ENCODE measurements around the gene MEF2B.
A peak's percentile ranks its signal among the peaks of the same experiment; 100 is the strongest.

MEF2B gene

DNA sequence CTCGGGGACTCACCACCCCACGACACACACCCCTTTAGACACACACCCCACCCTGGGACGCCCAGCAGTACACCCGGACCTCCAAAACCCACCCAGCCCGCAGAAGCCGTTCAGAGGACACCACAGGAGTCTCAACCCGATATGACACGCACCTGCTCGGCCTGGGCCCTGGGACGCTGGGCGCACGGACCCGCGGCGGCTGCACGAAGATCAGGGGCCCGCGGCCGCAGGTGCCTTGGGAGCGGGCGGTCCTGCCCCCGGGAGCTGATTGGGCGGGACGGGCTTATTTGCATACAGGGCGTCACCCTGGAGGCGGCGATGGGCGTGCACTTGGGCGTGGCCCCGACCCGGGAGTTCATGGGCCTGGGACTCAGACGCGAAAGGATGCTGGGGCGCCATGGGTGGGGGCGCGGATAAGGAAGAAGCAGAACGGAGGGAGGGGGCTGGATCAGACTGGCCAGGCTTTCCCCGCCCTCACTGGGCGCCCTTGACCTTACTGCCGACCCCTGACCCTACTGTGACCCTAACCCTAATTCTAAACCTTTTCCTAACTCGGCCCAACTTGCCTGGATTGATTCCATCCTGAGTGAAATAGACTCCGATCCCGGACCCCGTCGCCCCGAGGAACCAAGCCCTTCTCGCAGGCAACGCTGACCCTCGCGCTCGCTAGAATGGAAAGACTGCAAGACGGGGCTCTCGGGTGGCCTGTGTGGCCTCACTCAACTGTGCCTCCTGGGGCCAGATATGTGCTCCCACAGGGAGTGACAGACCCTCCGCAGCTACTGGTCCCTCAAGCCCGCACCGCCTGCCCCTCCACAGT, at the start of gene MEF2B:
MEF2B (minus strand) TSS at position 211 of the 820 bp plus-strand sequence. CDS start 19,528 bp downstream, outside the sequence.
- DNase-seq (ENCODE audit: low spot score) = peak; percentile 98

DNA sequence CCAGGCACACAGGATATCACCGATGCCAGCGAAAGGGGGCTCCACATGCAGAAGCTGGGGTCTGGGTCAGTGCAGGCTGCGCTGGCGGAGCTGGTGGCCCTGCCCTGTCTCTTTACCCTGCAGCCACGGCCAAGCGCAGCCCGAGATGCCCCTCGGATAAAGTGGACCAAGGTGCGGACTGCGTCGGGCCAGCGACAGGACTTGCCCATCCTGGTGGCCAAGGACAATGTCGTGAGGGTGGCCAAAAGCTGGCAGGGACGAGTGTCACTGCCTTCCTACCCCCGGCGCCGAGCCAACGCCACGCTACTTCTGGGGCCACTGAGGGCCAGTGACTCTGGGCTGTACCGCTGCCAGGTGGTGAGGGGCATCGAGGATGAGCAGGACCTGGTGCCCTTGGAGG, 48.8 kb upstream of the MEF2B start:
- no peak for DNase-seq (ENCODE audit: low spot score)

GRCh38 chr19:19217099-19217498, 47.0 kb upstream of the MEF2B start:
- DNase-seq (ENCODE audit: low spot score) = no peak

DNA sequence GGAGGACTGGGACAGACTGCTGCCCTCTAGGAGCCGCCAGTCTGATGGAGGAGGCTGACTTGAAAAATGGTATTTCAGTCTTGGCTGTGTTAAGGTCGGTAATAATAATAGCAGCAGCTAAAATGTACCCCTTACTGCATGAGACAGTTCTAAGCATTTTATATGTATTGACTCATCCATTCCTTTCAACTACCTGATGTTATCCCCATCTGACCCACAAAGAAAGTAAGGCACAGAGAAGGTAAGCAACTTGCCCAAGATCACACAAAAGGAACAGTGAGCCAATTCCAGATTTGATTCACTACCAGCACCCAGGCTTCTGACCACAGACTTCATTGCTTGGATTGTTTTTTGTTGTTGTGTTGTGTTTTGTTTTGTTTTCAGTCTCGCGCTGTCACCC, 45.7 kb upstream of the MEF2B start:
- no peak for DNase-seq (ENCODE audit: low spot score)

GRCh38 chr19:19214892-19215291, 44.8 kb upstream of the MEF2B start:
- peak; percentile 93 for DNase-seq (ENCODE audit: low spot score)

DNA sequence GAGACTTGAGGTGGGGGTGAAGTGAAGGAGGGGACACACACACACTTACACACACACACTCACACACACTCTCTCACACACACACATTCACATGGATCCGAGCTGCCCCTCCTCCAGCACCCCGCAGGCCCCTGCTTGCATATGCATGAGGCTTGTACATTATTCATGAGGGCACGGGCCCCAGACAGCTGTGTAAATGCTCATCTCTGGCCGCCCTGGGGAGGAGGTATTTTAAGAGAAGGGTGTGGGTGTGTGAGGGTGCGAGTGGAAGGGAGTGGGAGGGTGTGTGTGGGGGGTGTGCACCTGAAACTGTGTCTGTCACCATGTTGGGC, 44.1 kb upstream of the MEF2B start:
- no peak for DNase-seq (ENCODE audit: low spot score)

DNA sequence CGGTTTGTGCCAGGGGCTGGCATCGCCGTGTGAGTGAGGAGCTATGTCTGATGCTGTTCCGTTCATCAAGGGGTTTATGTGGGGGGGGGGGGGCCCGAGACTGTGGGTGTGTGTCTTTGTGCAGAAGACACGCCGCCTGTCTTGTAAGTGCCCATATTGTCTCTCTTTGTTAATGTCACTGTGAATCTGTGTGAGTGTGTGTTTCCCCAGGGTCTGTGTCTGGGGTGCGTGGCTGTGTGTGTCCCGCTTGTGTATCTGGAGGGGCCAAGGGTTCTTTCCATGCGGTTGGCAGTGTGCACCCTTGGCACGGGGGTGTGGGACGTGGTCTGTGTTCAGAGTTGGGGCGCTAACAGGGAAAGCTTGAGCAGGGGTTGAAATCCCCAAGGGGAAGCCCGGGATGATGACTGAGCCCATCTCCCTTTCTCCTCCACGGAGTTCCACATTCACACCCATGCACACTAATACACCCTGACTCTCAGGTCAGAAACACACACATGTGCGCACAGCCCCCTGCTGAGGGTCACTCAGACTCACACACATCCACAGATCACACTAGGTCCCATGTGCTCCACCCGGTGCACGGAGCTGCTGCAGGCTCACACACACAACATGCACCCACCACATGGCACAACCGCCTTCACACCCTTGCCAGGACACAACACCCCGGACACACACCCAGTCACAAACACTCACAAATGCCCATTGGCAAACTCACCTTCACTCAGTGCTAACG, 43.5 kb upstream of the MEF2B start:
- DNase-seq (ENCODE audit: low spot score) = no peak

- no peak for DNase-seq (ENCODE audit: low spot score)
Observed at GRCh38 chr19:19212916-19213315, 42.9 kb upstream of the MEF2B start.

DNA sequence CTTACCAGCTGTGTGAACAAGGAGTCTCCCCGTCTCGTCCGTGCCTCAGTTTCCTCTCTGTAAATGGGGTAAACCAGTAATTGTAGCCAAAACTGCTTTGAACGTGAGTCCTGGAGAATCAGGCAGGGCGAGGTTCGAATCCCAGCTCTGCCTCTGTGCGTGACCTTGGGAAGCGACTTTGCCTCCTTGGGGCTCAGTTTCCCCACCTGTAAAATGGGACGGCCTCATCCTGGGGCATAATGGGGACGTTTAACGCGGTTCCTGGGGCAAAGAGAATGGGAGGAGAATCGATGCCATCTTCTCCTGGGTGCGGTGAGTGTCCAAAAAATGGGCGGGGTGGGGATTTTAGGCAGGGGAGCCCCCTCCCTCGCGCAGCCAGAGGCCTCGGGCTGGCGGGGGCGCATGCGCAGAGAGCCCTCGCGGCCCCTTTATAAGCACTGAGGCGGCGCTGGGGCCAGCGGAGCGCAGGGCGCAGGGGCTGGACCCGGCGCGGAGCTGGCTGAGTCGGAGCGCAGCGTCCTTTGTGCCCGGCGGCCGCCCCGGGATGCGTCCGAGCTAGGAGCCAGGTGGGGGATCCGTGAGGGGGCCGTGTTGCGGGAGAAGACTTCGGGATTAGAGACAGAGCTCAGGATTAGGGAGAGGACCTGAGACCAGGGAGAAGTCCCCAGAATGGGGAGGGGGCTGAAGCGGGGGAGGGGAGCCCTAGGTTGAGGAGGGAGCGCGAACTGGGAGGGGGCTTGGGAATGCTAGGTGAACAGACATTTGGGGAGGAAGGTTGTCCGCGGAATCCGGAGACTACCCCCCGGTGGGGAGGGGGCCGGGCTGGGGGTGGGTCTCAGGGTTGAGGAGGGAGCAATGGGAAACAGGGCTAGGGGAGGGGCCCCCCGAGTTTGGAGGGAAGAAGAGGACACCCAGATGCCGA, 41.7 kb upstream of the MEF2B start, which contains the start of gene NCAN:
NCAN (plus strand) TSS at position 460 of the 922 bp plus-strand sequence. CDS start 4,996 bp downstream, outside the sequence.
- no peak for DNase-seq (ENCODE audit: low spot score)

DNA sequence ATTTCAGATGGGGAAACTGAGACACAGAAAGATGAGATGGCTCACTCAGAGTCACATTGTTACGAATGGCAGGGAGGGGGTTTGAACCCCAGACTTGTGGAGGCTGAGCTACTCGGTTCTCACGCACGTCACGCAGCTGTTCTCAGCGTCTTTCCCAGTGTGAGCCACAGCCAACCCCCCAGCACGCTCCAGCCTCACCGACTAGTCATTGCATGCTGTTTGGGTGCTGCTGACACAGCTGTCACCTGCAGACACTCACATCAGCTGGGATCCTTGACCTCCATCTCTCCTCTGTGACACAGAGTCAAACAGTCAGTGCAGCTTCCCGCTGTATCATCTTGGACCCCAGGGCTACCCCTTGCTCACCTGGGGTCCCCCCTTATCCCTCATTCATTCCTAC, 39.3 kb upstream of the MEF2B start:
- no peak for DNase-seq (ENCODE audit: low spot score)

DNA sequence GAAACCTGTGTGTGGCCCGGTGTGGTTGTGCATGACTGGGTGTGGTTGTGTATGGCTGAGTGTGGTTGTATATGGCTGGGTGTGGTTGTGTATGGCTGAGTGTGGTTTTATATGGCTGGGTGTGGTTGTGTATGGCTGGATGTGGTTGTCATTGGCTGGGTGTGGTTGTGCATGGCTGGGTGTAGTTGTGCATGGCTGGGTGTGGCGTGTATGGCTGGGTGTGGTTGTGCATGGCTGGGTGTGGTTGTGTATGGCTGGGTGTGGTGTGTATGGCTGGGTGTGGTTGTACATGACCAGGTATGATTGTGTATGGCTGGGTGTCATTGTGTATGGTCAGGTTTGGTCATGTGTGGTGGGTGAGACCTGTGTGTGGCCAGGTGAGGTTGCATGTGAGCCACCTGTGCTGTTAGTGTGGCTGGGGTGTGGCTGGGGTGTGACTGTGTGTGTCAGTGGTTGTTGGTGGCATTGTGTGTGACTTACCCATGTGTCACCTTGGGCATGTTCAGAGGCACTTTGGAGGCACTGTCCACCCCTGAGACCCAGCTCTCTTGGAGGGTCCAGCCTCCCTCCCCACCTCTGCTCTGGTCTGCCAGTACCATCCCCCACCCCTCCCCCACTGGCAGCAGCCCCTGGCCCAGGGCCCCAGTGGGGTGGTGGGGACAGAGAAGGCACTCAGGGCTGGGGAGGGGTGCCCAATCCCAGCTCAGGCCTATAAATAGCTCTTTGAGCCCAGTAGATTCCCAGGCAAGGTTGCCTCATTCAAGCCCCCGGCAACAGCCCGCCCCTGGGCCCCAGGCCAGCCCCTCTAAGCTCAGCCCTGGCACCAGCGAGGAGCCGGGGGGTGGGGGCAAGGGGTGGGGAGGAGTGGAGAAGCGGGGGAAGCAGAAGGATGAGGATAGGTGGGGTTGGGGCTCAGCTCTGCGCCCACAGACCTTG, 37.8 kb upstream of the MEF2B start:
- DNase-seq (ENCODE audit: low spot score) = no peak

DNA sequence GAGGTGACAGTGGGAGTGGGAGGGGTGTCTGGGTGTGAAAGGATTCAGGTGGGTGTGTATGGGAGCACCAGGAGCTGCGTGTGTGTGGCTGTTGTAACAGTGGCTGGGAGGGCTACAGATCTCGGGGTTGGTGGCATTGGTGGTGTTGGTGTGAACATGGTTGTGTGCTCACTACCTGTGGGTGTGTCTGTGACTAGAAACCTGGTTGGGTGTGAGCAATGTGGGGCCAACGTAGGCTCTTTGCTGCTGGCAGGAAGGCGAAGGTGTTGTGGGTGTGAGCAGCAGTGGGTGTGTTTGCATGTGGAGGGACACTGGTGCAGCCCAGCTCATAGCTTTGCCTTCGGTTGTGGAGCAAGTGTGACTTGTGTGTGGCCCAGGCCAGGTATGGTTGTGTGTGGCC, 36.9 kb upstream of the MEF2B start:
- DNase-seq (ENCODE audit: low spot score) = no peak

DNA sequence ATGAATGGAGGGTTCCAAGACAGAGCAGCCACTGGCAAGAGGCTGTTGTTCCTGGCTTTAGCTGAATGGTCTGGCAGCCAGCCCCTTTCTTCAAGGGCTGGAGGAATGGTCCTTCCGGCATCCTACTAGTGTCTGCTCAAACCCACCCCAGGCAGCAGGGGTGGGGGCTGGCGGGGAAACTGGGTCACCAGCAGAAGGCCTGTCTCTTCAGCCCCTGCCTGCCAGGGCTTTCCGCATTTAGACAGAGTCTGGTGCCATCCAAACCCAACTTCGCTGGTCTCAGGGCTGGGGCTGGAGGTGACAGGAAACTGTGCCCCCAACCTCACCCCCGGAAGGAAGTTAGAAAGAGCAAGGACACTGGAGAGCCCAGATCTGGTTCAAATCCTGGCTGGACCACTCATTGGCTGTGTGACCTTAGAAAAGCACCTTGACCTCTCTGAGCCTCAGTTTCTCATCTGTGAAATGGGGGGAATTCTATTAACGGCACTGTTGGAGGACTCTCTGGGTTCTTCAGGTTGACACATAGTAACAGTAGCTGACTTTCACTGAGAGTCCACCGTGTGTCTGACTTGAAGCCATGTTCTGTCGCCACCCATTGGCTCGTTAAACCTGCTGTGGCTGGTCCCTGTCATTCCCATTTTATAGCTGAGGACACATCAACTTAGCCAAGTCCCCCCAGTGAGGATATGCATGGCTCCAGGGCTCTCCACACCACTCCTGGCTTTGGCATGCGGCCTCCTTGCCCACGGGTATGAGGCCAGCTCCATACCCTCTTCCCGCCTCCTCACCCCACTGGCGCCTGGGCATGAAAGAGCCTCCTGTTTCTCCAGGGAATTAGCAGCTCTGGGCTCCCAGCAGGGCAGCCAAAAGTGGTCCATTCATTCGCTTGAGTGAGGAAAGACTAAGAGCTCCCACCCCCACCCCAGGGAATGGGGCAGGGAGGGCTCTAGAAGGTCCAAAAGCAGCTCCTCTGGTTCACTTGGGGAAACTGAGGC, 35.6 kb upstream of the MEF2B start:
- DNase-seq (ENCODE audit: low spot score) = no peak

DNA sequence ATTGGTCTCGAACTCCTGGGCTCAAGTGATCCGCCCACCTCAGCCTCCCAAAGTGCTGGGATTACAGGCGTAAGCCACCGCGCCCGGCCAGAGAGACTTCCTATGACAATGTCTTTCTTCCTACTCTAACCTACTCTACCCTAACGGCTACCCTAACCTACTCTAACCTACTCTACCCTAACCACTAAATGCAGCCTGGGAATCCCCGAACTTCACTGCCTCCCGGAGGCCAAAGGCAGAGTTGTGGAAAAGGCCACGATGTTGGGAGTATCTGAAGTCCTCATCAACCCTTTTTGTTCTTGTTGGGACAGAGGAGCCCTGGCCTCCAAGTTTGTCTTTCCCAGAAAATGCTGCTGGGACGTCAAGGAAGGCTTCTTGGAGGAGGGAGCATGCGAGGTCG, 34.1 kb upstream of the MEF2B start:
- DNase-seq (ENCODE audit: low spot score) = peak; percentile 66

GRCh38 chr19:19203012-19203856, 33.2 kb upstream of the MEF2B start, which contains the start of gene NR2C2AP:
TSS of gene NR2C2AP (minus strand) at chr19:19203414. CDS start at chr19:19203060, 354 bp downstream.
- peak; percentile 99 for DNase-seq (ENCODE audit: low spot score)

DNA sequence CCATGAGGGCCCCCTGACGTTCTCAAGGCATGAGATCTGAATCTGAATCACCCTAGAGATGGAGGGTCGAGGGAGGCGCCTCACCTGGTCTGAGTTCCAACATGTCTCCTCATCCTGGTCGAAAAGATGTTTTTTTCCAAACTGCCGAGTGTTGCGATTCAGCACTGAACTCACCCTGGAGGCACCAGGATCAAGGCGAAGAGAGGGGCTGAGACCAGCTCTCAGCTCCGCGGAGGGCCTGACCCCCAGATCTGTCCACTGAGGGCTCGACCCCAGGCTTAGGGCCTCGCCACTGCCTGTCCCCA, 32.6 kb upstream of the MEF2B start:
- no peak for DNase-seq (ENCODE audit: low spot score)

DNA sequence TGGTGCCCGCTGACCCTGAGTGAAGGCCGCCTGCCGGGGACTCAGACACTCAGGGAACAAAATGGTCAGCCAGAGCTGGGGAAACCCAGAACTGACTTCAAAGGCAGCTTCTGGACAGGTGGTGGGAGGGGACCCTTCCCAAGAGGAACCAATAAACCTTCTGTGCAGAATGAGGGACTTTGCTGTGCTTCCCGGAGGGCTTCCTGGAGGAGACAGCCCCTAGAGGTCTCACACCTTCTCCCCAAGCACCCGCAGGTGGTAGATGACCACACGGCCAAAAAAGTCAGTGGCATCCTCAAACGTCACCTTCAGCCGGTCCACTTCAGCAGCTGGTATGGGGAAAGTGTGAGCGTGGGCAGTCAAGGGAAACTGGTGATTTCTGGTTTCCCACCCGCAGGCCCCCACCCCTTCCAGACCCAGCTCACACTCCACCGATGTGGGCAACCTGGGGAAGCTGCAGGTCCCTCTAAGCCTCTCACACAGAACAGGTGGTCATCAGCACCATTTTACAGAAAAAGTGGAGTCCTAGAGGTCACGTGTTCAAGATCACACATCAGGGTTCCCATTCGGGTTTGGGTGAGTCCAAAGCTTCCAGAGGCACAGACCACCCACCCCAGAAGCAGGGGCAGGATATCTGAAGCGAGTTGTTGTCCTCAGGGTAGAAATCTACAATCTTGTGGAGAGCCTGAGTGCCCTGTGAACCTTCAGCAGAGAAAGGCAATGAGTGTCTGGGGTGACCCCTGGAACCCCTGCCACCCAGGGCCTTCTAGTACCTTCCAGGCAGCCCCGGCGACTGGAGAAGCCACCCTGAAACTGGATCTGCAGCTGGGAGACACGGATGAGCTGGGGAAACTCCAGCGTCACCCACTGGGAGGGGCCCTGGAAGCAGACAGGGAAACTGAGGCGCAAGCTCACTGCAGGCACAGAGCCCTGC, 31.9 kb upstream of the MEF2B start:
- no peak for DNase-seq (ENCODE audit: low spot score)

- DNase-seq (ENCODE audit: low spot score) = no peak
Observed at GRCh38 chr19:19193926-19194325, 23.9 kb upstream of the MEF2B start.

Data from HuH-7 (cell line).